HG03571 (cell line): ENCODE results near the gene SCAPER.
"Not testable (repeated sequence)": the region's sequence is repeated elsewhere in the genome, so short reads cannot be mapped to it uniquely, and the experiment has no call there.

ENCODE experiments used
- ATAC-seq: cut with Tn5 transposase; IDR thresholded peaks from one replicate; pipeline ENCODE4 v1.9.1; 2021; ENCODE audit not compliant: unreplicated experiment

SCAPER gene

DNA sequence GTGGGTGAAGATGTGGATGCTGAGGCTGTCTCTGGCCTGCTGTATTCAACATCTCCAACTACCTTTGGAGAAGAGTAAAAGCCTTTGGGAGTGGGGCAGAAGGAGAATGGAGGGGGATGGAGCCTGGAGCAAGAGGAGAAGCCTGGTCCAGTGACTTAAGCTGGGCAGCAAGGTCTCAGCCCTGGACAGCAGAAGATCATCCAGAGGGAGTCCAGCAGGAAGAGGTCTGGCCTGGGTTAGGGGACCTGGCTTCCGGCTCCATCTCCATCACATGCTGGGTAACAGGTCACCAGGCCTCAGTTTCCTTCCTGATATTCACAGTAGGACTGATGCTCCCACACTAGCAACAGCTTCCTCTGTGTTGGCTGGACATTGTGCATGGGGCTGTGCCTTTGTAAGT lies 572.3 kb downstream of the SCAPER start:
- ATAC-seq, result no peak

DNA sequence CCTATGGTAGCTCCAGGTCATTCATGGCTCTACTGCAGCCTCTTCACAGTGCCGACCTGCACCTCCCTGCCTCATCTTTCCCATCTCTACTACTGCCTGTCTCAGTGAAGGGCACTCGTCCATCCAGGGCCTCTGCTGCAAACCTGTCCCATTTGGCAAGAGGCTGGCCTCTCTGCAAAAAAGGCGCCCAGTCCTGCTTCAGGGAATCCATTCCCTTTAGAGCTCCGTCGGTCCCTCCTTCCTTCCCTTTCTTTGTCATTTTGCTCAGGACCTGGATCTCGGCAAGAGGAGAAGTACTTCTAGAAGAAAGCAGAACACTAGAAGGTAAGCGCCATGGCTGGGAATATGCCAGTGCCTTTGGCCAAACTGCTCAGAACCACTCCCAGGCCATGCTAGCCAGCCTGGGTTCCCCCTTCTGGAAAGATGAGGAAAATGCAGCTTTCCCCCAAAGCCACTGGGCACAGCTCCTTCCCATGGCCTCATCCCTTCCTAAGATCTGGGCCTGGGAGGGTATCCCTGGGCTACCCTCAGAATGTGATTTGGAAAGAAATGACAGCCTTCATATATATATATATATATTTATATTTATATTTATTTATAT lies 575.0 kb downstream of the SCAPER start:
- no peak for ATAC-seq

DNA sequence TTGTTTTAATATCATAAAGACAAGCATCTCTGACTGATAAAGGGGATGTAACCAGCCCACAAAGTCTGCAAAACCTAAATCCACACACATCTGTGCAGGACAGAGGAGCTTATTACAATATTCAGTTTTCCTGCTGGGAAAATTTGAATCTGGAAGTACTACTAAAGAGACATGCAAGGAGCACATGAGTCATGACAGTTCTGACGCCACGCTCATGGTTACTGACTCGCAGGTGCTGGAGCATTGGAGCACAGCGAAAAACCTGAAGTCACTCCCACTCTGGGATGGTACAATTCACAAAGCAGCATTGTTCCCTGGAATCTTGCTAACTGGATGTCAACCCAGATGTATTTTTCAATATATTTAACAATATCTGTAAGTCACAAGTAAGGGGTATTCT lies 576.2 kb downstream of the SCAPER start:
- ATAC-seq, result no peak

DNA sequence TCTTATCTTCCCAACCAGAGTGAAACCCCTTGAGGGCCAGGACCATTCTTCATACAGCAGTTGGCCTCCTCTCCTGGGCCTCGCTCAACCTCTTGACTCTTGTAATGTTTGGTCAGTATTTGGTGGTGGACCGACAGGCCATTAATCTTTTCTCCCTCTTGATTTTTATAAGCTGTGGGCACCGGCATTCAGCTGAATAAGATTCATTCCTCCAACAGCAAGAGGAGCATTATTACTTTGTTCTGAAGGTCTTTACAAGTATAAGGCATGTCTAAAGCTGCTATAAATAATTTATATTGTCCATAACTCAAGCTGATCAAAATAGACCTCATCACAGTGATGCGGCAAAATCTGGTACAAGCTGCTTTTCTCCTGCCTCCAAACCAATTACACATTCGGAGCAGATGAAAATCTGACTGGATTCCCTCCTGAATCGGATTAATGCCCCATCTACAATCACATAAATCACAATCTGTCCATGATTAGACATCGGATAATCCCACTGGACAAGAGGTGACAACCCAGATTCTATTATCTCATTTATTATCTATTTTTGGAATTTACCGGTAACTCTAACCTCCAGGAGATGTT lies 576.9 kb downstream of the SCAPER start:
- ATAC-seq, result no peak

DNA sequence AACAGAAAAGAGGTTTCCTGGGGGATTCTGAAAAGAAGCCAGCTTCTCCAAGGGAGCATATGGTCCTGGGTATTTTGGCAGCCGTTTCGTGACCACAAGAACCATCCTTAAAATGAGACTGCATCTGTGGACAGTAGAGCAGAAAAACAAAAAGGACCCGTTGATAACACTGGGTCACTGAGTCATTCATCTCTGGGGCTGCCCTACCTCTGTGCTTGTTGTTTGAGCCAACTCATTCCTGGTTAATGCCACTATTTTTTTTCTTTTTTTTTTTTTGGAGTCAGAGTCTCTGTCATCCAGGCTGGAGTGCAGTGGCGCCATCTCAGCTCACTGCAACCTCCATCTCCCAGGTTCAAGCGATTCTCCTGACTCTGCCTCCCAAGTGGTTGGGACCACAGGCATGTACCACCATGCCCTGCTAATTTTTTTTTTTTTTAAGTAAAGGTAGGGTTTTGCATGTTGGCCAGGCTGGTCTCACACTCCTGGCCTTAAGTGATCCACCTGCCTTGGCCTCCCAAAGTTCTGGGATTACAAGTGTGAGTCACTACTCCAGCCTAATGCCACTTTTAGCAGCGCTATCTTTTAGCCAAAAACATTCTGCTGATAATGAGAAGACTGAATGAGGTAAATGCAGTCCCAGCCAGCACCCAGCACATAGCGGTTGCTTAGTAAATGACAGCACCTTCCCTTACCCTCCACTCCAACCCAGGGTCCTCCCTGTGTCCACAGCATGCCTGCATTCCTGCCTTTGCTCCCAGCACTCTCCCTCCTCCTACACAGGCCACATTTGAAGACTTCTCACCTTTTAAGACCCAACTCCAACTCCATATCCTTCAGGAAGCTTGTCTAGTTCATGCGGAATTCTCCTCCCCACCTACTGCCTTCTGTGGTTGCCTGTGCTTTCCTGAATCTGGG lies 577.7 kb downstream of the SCAPER start:
- ATAC-seq, result no peak

DNA sequence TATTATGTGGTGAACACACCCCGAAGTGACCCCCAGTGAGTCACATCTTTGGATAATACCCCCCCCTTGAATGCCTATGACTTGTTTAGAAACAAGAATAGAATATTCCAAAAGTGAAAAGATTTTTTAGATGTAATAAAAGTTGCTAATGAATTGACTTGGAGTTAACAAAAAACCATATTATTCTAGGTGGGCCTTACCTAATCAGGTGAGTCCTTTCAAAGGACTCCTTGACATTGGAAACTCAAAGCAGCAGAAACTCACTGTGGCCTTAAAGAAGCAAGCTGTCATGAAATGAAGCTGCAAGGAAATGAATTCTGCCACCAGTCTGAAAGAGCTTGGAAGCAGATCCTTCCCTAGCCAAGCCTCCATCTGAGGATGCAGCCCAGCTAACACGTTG lies 579.4 kb downstream of the SCAPER start:
- no peak for ATAC-seq

DNA sequence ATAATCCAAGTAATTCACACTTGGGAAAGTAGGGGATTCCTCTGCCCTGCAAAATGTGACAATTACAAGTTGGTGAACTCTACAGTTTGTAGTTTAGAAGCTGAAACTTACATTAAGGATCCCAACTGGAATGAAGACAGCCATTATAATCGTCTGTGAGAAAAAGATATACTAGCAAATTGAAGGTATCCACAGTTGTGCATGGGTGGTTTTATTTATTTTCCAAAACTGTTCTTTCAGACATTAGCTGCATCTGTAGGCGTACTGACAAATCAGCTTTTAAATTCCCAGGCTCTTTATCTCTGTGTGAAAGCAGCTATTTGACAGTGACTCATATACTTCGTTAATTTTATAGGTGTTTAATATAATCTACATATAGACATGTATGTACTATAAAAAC lies 581.1 kb downstream of the SCAPER start:
- no peak for ATAC-seq

DNA sequence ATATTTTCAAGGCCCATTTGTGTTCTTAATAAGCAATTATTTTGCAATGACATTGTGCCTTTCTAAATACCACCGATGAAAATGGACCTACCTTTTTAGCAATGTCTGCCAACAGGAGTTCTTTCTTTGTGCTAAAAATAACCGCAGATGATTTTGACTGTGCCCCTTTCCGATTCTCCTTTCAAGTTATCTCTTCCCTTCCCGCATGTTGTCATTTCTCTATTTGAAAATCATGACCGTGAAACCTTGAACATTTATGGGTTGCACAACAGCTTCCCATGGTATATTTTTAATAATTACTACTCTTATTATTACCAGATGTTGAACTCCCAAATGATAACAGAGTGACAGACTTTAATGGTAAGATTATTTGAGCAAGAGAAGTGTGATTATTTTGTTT lies 583.5 kb downstream of the SCAPER start:
- ATAC-seq, result no peak

DNA sequence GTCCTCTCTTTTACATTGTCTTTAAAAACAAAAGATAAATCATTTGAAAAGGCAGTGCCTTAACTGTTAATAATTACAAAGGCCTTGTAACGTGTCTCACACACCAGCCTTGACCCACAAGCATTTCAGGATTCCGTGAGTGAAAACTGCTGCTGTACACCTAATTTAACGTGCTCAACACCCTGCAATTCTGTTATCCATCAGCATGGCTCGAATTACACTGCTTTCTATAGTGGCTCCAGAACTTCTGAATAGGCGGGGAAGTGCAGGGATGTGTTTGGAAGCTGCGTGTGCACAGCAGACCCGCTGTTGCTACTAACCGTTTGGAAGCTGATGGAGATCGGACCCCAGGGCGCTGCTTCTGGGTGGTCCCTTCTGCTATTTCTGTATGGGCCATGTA lies 584.0 kb downstream of the SCAPER start:
- ATAC-seq, result no peak

DNA sequence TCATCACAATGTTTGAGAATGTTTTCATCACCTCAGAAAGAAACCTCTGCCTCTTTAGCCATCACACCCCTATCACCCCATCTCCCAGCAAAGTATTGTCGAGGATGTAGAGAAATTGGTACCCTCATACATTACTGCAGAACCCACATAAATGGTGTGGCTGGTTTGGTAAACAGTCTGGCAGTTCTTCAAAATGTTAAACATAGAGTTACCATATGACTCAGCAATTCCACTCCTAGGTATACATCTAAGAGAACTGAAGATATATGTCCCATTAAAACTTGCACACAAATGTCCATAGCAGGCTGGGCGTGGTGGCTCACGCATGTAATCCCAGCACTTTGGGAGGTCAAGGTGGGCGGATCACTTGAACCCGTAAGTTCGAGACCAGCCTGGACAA lies 585.1 kb downstream of the SCAPER start:
- ATAC-seq, result no peak

DNA sequence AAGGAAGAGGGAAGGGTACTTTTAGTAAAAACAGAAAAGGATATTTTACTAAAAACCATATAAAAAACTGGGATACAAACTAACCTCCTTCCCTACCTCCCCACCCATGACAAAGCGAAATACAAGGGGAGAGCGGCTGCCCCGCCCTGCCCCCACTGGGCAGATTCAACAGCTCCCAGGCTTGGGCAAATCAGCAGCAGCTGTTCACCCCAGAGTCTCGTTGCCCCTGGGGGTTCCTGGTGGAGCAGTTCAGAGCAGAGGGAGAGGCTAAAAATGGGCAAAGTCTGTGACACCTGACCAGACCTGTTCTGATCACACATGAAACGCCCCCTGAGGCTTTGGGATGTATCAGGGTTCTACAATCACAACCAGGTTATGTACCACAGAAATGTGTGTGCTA lies 591.4 kb downstream of the SCAPER start:
- ATAC-seq, result no peak

DNA sequence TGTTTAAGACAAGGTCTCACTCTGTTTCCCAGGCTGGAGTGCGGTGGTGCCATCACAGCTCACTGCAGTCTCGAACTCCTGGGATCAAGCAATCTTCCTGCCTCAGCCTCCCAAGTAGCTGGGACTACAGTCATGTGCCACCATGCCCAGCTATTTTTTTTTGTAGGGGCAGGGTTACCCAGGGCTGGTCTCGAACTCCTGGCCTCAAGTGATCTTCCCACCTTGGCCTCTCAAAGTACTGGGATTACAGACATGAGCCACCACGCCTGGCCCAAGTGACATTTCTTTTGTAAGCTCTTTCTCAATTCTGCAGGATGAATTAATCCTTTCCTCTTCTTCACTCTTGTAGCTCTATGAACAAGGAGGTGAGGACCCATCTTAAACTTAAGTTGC lies 592.0 kb downstream of the SCAPER start:
- ATAC-seq, result not testable (repeated sequence)

DNA sequence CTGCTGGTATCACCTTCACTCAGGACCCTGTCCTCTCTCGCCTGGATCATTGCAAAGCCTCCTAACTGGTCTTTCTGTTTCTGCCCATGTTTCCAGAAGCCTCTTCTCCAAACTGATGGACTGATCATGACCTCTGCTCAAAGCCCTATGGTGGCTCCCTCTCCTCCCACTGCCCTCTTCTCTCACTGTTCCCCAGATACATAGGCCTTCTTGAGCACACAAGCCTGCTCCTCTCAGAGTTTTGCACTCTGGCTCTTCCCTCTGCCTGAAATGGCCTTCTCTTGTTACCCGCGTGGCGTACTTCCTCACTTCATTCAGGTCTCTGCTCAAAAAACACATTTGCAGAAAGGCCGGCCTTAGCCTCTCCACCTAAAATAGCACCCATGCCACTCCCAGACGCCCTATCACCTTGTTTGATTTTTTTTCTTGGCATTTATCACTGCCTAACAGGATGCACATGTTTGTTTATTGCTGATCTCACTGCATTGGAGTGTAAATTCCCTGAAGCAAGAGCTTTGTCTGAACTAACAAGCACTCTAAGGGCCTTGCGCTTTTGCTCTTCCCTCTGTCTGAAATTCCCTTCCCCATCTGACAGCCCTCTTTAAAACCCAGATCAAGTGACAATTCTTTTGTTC lies 592.5 kb downstream of the SCAPER start:
- ATAC-seq, result no peak

DNA sequence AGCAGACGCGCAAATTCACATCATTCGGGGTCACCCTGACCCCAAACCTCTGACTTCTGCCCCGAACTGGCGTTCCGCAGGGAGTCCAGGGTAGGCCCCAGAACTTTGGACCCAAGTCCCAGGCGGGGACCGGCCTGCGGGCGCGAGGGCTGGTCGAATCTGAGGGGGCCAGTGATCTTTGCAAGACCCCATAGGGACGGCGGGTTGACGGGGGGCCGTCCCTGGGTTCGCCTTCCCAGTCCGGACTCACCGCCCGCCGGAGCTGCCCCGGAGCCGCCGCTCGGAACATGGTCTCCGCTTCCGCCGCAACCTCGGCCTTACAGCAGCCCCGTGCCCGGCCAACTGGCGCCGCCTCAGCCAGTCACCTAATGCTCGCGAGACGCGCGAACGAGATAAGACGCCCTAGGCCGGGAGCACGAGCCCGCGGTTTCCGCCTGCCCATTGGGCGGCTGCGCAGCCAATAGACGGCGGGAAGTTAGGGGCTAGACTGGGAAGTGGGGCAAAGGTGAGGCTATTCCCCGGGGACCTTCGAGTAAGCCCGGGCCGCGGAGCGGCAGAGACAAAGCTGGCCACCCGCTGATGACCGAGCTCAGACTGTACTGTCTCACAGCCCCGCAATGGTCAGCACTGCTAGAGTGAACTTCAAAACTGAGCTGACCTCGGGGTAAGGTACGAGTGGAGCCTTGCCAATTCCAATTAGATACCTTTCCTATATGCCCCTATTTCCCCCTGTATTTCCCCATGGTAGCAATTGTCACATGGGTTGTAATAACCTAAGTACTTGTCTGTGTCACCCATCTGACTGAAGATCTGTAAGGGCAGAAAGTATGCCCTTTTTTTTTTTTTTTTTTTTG lies 593.8 kb downstream of the SCAPER start, which contains the start of gene ETFA:
ETFA (minus strand) TSS at position 370 of the 854 bp plus-strand sequence; CDS start at position 289, 81 bp downstream.
- ATAC-seq, result peak; percentile 95

DNA sequence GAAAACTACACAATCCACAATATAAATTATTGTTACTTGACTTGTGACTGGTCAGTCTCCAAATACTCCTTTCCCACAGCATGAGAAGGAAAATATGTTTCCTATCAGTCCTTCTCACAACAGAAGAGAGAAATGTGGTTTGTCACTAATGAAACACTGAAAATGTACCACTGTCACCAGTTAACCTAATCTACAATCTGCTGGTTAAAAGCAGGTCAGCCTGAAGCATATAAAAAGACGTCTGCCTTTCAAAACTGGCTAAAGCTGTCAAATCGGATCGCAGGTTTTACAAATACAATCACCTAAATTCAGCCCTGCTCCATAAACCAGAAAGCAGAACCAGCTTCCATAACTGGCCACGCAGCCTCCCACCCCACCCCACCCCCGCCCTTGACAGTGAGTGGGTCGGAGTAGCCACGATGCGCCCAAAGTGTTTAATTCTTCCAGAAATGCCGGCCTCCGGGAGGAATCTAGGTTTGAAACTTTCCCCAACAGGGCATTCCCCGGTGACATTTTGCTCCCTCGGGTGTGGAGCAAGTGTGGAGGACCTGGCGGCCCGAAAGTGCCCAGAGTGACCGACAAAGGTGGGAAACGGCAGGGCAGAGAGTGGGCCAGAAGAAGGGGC lies 594.6 kb downstream of the SCAPER start:
- ATAC-seq, result peak; percentile 20

DNA sequence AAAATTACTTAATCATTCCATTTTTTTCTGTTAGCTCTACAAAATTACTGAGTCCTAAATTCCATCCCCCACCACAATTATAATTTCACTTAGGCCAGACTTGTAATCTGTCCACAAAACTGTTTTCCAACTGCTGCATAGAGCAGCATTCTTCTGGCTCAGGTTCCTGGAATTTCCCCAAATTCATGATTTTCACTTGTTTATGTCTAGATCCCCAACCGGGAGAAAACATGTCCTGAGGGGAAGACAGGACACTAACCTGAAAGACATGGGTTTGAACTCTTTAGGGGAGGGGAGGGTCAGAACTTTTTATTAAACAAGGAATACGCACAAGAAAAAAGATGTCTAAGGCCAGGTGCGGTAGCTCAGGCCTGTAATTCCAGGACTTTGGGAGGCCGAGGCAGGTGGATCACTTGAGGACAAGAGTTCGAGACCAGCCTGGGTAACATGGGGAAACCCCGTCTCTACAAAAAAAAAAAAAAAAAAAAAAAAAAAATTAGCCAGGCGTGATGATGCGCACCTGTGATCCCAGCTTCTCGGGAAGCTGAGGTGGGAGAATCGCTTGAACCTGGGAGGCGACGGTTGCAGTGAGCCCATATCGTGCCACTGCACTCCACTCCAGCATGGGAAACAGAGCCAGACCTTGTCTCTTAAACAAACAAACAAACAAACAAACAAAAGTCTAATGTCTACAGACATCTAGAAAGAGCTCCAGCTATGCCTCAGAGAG lies 595.4 kb downstream of the SCAPER start:
- no peak for ATAC-seq

DNA sequence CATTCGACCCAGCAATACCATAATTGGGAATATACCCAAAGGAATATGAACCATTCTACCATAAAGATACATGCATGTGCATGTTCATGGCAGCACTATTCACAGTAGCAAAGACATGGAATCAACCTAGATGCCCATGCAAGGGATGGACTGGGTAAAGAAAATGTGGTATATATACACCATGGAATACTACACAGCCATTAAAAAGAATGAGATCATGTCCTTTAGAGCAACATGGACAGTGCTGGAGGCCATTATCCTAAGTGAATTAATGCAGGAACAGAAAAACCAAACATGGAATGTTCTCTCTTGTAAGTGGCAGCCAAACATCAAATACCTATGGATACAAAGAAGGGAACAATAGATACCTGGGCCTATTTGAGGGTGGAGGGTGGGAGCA lies 601.2 kb downstream of the SCAPER start:
- ATAC-seq, result no peak

DNA sequence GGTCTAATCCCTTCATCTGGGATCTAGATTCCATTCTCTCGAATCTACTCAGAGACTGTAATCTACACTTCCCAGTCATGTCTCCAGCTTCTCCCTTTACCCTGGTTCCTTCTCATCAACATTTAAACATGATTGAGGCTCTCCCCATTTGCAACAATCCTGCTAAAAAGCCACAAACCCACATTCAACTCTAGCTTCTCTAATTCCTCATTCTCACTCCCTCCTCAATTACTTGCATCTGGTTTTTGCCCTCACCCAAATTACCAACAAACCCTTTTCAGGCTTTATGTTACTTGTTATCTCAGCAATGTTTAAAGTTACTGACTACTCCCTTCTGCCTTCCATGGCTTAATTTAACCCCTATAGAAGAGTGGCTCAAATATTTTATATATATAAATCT lies 605.4 kb downstream of the SCAPER start:
- ATAC-seq, result no peak

DNA sequence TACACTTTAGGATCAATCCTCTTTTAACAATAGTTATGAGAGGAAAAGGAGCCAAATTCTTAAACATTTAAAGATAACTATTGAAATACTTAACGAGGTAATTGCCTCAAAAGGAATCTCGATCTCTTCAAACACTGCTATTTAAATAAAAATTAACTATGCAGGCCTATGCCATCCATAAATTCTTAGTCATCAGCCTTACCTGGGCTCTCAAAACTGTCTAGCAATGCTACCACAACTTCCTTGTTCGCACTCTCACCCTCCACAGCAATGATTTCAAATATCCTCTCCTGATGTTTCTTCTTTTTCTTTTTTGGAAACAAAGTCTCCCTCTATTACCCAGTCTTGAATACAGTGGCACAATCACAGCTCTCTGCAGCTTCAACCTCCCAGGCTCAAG lies 606.2 kb downstream of the SCAPER start:
- no peak for ATAC-seq

DNA sequence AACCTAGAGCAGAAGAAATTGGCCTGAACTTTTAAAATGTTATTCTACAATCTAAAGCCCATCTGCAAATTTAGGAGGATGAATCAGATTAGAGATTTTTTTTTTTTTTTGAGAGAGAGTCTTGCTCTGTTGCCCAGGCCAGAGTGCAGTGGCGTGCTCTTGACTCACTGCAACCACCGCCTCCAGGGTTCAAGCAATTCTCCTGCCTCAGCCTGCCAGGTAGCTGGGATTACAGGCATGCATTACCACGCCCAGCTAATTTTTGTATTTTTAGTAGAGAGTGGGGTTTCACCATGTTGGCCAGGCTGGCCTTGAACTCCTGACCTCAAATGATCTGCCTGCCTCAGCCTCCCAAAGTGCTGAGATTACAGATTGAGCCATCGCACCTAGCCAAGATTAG lies 607.2 kb downstream of the SCAPER start:
- not testable (repeated sequence) for ATAC-seq
